HG02840 (cell line): Measurements from ENCODE around the gene WDR20.
"Not testable (repeated sequence)": the region's sequence is repeated elsewhere in the genome, so short reads cannot be mapped to it uniquely, and the experiment has no call there.

Experiments used
- ATAC-seq: cut with Tn5 transposase; IDR thresholded peaks from one replicate; pipeline ENCODE4 v1.9.1; 2021; ENCODE audit warnings: mild to moderate bottlenecking, moderate library complexity, moderate number of reproducible peaks; ENCODE audit not compliant: unreplicated experiment, low FRiP score

WDR20 gene

GRCh38 chr14:102233081-102233480 is 93.4 kb downstream of the WDR20 start:
- no peak for ATAC-seq

DNA sequence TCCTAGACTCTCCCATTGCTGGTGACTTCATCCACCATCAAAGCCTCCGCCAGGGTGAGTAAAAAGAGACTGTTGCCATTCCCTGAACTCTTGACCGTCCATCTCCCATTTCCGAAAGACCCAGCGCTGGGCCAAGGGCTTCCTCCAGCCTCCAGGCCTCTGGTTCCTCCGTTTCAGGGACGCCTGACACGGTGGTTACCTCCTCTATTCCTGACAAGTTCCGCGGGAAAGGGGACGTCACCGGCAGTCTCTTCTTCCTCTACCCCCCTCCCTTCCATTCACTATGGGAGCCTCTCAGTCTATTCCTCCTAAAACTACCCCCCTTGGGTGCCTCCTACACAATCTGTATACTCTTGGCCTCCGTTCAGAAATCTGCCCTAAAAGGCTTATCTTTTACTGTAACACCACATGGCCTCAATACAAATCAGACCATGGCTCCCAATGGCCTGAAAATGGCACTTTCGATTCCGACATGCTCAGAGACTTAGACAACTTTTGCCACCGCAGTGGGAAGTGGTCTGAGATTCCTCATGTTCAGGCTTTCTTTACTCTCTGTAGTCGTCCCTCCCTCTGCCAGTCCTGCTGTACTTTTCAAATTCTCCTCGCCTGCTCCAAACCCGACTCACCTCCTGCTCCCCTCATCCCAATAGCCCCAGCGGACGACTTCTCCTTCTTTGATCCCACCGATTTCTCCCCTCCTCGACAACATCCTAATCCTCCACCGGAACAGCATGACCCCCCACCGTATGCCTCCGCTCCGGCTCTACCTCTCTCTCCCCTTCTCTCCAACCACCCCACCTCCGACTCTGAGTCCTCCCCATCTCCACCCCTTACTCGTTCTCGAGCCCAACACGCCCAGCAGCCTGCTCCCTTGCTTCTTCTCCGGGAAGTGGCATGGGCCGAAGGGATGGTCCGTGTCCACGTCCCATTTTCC is 94.9 kb downstream of the WDR20 start:
- no peak for ATAC-seq

DNA sequence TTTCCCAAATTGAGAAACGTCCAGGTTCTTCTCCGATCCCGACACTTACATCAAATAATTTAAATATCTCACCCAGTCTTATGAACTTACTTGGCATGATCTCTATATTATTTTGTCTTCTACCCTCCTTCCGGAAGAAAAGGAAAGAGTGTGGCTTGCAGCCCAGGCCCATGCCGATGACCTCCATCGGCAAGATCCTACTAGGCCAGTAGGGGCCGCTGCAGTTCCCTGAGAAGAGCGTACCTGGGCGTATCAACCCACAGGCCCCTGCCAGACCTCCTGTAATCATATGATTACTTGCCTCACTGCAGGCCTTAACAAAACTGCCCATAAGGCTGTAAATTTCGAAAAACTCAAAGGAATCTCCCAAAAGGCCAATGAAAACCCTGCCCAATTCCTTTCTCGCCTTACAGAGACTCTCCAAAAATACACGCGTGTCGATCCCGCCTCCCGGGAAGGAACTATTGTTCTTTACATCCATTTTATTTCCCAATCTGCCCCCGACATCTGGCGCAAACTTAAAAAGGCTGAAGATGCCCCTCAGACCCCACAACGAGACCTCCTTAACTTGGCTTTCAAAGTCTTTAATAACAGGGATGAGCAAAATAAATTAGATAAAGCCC is 95.7 kb downstream of the WDR20 start:
- no peak for ATAC-seq

DNA sequence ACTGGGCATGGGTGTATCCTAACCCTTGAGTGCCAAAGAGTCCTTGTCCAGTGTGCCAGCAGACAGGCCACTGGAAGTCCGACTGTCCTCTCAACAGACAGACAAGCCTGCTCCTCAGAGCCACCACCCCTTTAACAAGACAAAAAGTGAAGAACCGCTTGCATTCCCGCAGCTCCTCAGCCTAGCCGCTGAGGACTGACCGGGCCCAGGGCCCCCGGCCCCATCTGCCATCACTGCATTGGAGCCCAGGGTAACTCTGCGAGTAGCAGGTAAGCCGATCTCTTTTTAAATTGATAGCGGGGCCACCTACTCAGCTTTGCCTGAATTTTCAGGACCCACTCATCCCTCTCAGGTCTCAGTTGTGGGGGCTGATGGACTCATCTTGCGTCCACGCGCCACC is 96.3 kb downstream of the WDR20 start:
- ATAC-seq = no peak

GRCh38 chr14:102238131-102238530 is 98.4 kb downstream of the WDR20 start:
- no peak for ATAC-seq

- ATAC-seq = no peak
These were observed 99.1 kb downstream of the WDR20 start for GRCh38 chr14:102238766-102239165.

DNA sequence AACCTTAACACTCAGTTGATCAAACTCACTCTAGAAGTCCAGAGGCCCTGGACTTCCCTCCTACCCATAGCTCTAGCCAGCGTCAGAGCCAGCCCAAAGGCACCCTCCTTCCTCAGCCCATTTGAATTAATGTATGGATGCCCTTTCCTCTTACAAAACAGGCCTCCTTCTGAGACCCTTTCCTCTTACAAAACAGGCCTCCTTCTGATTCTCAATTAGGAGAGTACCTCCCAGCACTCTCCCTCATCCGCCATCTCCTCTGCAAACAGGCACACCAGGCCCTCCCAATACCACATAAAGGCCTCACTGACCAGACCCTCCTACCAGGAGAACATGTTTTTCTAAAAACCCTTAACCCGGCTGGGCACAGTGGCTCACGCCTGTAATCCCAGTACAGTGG is 99.5 kb downstream of the WDR20 start:
- ATAC-seq = no peak

GRCh38 chr14:102240481-102240880 is 100.8 kb downstream of the WDR20 start:
- ATAC-seq = not testable (repeated sequence)

GRCh38 chr14:102241147-102241546 is 101.5 kb downstream of the WDR20 start:
- no peak for ATAC-seq

- ATAC-seq = not testable (repeated sequence)
These were observed 104.1 kb downstream of the WDR20 start for GRCh38 chr14:102243795-102244194.

- ATAC-seq = no peak
These were observed 106.4 kb downstream of the WDR20 start for GRCh38 chr14:102246071-102246470.

GRCh38 chr14:102248121-102248520 is 108.4 kb downstream of the WDR20 start:
- no peak for ATAC-seq

DNA sequence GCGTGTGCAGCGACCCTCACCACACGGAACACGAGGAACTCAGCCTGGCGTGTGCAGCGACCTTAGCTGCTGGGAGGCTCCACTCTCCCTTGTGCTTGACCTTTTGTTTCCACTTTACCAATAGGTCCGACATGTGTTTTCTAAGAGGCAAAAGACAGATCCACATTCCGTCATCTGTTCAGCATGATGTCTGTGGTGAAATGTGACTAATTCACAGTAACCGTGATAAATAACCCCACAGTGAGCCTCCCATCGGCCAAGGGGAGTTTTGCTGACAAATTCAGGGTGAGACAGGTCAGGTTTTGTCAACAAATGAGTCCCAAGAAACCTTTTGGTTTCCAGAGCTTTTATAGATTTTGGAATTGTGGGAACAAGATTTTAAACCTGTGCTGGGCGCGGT is 109.3 kb downstream of the WDR20 start:
- no peak for ATAC-seq

GRCh38 chr14:102249981-102250380 is 110.3 kb downstream of the WDR20 start:
- no peak for ATAC-seq

DNA sequence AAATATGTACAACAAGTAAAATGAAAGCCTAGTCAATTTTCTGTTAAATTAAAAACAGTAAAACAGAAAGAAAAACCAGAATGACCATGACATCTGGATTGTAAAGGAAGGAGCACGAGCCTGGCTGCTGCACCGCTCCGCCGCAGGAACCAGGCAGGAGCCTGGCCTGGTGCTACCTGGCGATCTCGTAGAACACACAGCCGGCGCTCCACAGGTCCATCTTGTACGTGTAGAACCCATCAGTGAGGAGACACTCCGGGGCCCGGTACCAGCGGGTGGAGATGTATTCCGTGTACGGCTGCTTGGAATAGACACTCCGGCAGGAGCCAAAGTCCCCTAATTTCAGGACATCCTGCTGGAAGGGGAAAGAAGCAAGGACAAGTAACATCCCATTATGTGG is 110.9 kb downstream of the WDR20 start:
- no peak for ATAC-seq

DNA sequence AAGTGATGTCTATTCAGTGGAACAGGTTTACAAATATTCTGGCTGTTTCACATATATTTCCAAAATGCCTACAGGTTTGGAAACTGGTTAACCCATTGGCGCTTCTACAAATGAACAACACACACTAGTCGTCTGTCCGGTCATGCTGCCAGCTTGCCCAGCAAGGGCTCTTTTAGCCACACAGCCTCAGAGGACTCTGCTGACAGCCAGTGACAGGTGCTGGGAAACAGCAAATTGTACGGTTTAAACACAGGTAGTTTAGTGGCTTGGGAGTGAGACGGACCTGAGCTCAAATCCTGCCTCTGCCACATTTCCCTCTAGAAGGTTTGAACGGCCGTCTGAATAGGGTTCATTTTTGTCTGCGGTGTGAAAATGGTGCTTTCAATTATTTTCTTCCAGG is 111.5 kb downstream of the WDR20 start:
- ATAC-seq = no peak

DNA sequence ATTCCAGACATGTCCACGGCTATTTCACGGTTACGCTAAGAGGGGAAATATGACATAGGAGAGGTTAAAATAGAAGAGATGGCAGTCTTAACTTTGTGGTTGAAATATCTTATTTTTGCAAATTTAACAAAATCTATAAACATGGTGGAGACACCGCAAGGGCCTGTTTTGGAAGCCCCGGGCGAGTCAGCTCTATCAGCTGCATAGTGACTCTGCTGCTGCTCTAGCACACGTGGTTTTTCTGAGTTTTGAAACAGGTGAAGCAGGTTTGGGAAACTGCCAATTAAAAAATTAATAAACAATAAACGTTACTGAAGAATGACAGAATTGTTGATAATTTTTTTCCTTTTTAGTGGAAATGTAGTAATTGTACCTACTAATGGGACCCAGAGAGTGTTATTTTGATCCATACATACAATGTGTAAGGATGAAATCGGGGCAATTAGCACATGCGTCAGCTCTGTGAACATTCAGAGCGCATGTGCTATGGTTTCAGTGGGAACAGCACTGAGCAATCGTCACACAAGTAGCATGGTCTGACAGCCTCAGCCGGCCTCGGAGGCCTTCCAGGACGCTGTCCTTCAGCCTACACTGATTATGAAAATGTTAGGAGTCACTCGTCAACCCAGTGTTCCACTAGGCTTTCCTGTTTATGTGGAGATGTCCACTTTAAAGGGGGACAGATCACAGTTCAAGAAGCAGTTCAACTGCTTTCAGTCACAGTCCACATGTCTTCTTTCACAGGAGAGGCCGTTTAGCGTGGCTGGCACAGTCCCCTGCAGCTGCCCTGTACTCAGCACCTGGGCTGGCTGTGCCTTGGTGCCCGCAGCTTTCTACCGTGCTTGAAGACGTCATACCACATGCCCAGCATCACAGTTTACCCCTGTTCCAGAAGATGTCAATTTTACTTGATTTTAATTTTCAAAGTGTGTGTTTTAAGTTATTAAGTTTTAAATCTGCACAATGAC is 113.4 kb downstream of the WDR20 start:
- ATAC-seq = no peak

- no peak for ATAC-seq
These were observed 115.9 kb downstream of the WDR20 start for GRCh38 chr14:102255401-102256190.

GRCh38 chr14:102256716-102257115 is 117.0 kb downstream of the WDR20 start:
- ATAC-seq = no peak

DNA sequence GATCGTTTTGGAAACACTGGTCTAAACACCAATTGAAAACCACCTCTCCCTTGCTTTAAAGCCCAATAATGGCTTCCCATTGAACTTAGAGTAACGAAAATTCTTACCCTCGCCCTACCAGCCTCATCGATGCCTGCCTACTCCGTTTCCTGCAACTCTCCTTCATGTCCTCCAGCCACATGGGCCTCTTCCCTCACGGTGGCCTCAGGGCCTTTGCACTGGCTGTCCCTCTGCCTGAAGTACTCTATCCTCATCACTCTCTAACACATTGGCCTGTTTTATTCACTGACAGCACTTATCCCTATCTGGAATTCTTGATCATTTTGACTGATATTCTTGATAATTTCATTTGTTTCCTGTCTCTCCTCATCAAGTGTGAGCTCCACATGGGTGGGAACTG is 118.4 kb downstream of the WDR20 start:
- no peak for ATAC-seq
